Breast epithelium (tissue), 3 donors: ENCODE measurements around the gene FGF11.
"Not testable (repeated sequence)": the region's sequence is repeated elsewhere in the genome, so short reads cannot be mapped to it uniquely, and the experiment has no call there.

Experiments used
- POLR2A ChIP-seq: fragments of 450-650 bp; IDR thresholded peaks from one replicate; pipeline ENCODE4 v1.6.1; 2016; ENCODE audit warnings: antibody characterized with exemption, mild to moderate bottlenecking, moderate library complexity
- TF ChIP-seq, protein P1 (sequence below), 3 donors: fragments of 450-650 bp; IDR thresholded peaks; one replicate each; pipeline ENCODE4 v1.5.1; 2016 to 2017; ENCODE audit warnings: antibody characterized with exemption in 3 of 3, mild to moderate bottlenecking in 3 of 3, moderate library complexity in 3 of 3

GRCh38 chr17:7481842-7482741 lies 42.8 kb downstream of the FGF11 start:
- TF ChIP-seq, protein P1, sequence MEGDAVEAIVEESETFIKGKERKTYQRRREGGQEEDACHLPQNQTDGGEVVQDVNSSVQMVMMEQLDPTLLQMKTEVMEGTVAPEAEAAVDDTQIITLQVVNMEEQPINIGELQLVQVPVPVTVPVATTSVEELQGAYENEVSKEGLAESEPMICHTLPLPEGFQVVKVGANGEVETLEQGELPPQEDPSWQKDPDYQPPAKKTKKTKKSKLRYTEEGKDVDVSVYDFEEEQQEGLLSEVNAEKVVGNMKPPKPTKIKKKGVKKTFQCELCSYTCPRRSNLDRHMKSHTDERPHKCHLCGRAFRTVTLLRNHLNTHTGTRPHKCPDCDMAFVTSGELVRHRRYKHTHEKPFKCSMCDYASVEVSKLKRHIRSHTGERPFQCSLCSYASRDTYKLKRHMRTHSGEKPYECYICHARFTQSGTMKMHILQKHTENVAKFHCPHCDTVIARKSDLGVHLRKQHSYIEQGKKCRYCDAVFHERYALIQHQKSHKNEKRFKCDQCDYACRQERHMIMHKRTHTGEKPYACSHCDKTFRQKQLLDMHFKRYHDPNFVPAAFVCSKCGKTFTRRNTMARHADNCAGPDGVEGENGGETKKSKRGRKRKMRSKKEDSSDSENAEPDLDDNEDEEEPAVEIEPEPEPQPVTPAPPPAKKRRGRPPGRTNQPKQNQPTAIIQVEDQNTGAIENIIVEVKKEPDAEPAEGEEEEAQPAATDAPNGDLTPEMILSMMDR (IDR thresholded peaks at IDR 0.05), result not testable (repeated sequence)
- TF ChIP-seq POLR2A, result not testable (repeated sequence)
